K562 (cell line): ENCODE results near the gene KCP.

Experiments used
- ARID2 ChIP-seq: fragments of 450-650 bp; IDR thresholded peaks from 2 replicates; pipeline ENCODE4 v1.6.1; 2017; ENCODE audit warnings: antibody characterized with exemption, mild to moderate bottlenecking
- CTCF ChIP-seq, 3 experiments: IDR thresholded peaks in 2 of 3; conservative IDR thresholded peaks in 1 of 3; 2 replicates each; pipeline ENCODE4 v1.5.1; 2011 to 2012; ENCODE audit warnings: low read length in 3 of 3, mild to moderate bottlenecking in 3 of 3, control low read depth in 2 of 3, improper control_type of control experiment in 1 of 3, inconsistent platforms in 1 of 3, low read depth in 1 of 3, mixed read lengths in 1 of 3, moderate library complexity in 1 of 3; ENCODE audit not compliant: insufficient read depth in 2 of 3
- GABPA ChIP-seq: fragments of 200-800 bp; sonication (Bioruptor generic); conservative IDR thresholded peaks from 2 replicates; pipeline ENCODE4 v1.6.1; 2016; ENCODE audit warnings: low read depth, missing genetic modification characterization, missing compliant biosample characterization
- GTF2A2 ChIP-seq: IDR thresholded peaks from 2 replicates; pipeline ENCODE4 v1.6.1; 2016; ENCODE audit warnings: mild to moderate bottlenecking, missing genetic modification characterization, missing compliant biosample characterization
- HNRNPL ChIP-seq: fragments of 200-400 bp; formaldehyde crosslinking; IDR thresholded peaks from 2 replicates; pipeline ENCODE4 v1.6.1; 2017; ENCODE audit warnings: low read depth, mild to moderate bottlenecking, low read length
- MAX ChIP-seq: sonication (generic); formaldehyde crosslinking; IDR thresholded peaks from 2 replicates; pipeline ENCODE4 v1.9.0; 2022; ENCODE audit warnings: mild to moderate bottlenecking, missing genetic modification reagents
- MTA2 ChIP-seq: fragments of 450-650 bp; IDR thresholded peaks from 2 replicates; pipeline ENCODE4 v1.6.1; 2016; ENCODE audit warnings: low read depth
- MYC ChIP-seq, 2 experiments: fragments of 250-450 bp in 1 of 2; sonication (Bioruptor Pico) in 1 of 2; IDR thresholded peaks; 2 replicates each; pipeline versions ENCODE4 v1.5.1 to v1.6.1; 2012 to 2021; ENCODE audit warnings: low read depth in 2 of 2, borderline replicate concordance in 1 of 2, improper control_type of control experiment in 1 of 2, low read length in 1 of 2, mild to moderate bottlenecking in 1 of 2, moderate library complexity in 1 of 2
- POLR2AphosphoS5 ChIP-seq: IDR thresholded peaks from 2 replicates; pipeline ENCODE4 v1.6.1; 2011; ENCODE audit warnings: mild to moderate bottlenecking, low read depth, low read length, moderate library complexity; ENCODE audit not compliant: control insufficient read depth, insufficient read depth
- RBM34 ChIP-seq: fragments of 200-400 bp; formaldehyde crosslinking; IDR thresholded peaks from 2 replicates; pipeline ENCODE4 v1.6.1; 2018; ENCODE audit warnings: low read length, borderline replicate concordance; ENCODE audit not compliant: insufficient read depth
- WHSC1 ChIP-seq: IDR thresholded peaks from one replicate; pipeline ENCODE4 v1.6.1; 2012; ENCODE audit warnings: low read length, control low read depth, inconsistent platforms

- TF ChIP-seq CTCF (IDR thresholded peaks at IDR 0.05 in 2 of 3, conservative IDR thresholded peaks at IDR 0.05 in 1 of 3; ENCODE audit: insufficient read depth in 2 of 3, low read depth in 1 of 3, low read length in 3 of 3) = no peak
- TF ChIP-seq MAX (CRISPR knock-in tag) = no peak
- no peak for TF ChIP-seq MYC (IDR thresholded peaks at IDR 0.05; ENCODE audit: low read depth, low read length)
- TF ChIP-seq MYC (CRISPR knock-in tag; IDR thresholded peaks at IDR 0.05; ENCODE audit: borderline replicate concordance, low read depth) = no peak
- TF ChIP-seq GABPA (tag) = no peak
- no peak for TF ChIP-seq GTF2A2 (tag)
- TF ChIP-seq ARID2 = no peak
- no peak for TF ChIP-seq WHSC1
- TF ChIP-seq RBM34 = no peak
- TF ChIP-seq POLR2AphosphoS5 = no peak
- TF ChIP-seq MTA2 = no peak
- TF ChIP-seq HNRNPL = no peak
Observed at GRCh38 chr7:128913870-128914565, 3.5 kb upstream of the KCP start.
